A549 (cell line): ENCODE data around the gene SCGB1A1. TPM values are rescaled to one million over a fixed set of nuclear protein-coding genes. Genes with fewer than 3 reads are reported as not detected.

Experiments used
- ATAC-seq, 2 experiments: fragments of 200-7000 bp in 1 of 2; fragments of >200 bp in 1 of 2; cut with Nextera tagmentation in 1 of 2; cut with Tn5 transposase in 1 of 2; 3 replicates each; pipeline versions ENCODE4 v1.8.0 to v1.9.1; 2018 to 2020; ENCODE audit warnings: mild to moderate bottlenecking in 1 of 2, moderate library complexity in 1 of 2
- CTCF ChIA-PET: fragments of 300-600 bp; sonication (Branson Sonifier 250); formaldehyde crosslinking; extraction: SDS; loops from one replicate; lab custom pipeline; 2021; ENCODE audit warnings: antibody characterized with exemption, inconsistent platforms; lab: Yijun Ruan, JAX
- POLR2A ChIA-PET: fragments of 350-600 bp; formaldehyde crosslinking; extraction: SDS; loops from one replicate; lab custom pipeline; 2021; ENCODE audit warnings: antibody characterized with exemption, inconsistent platforms; lab: Yijun Ruan, JAX
- DNase-seq, 2 experiments: peaks; one replicate each; pipeline versions ENCODE4 v3.0.0 to v3.0.0-alpha.2; 2011 to 2016; ENCODE audit warnings: low read depth in 1 of 2, low spot score in 1 of 2
- FAIRE-seq: peaks from 2 replicates; lab custom pipeline; 2011; peaks lifted over from hg19 to GRCh38; lab: Jason Lieb, UNC
- H3K27ac ChIP-seq, 2 experiments: fragments of >200 bp; sonication (Bioruptor Twin); formaldehyde crosslinking; 3 replicates each; pipeline ENCODE4 v1.5.1; 2016 to 2017
- H3K4me1 ChIP-seq: fragments of >200 bp; sonication (Bioruptor Twin); formaldehyde crosslinking; 3 replicates; pipeline ENCODE4 v1.6.1; 2016
- H3K4me2 ChIP-seq: fragments of >200 bp; sonication (Bioruptor Twin); formaldehyde crosslinking; 3 replicates; pipeline ENCODE4 v1.6.1; 2016
- H3K4me3 ChIP-seq: fragments of >200 bp; sonication (Bioruptor Twin); formaldehyde crosslinking; 3 replicates; pipeline ENCODE4 v1.5.1; 2016
- H3K9me3 ChIP-seq: fragments of >200 bp; sonication (Bioruptor Twin); formaldehyde crosslinking; 3 replicates; pipeline ENCODE4 v1.6.1; 2016
- ATOH8 ChIP-seq: fragments of 250-450 bp; sonication (Bioruptor Pico); IDR thresholded peaks from 2 replicates; pipeline ENCODE4 v1.5.0; 2020; ENCODE audit warnings: low read depth, mild to moderate bottlenecking, moderate library complexity
- CBX2 ChIP-seq: fragments of 200-600 bp; sonication (generic); IDR thresholded peaks from 2 replicates; pipeline ENCODE4 v1.6.1; 2016; ENCODE audit warnings: low read depth, mild to moderate bottlenecking, borderline replicate concordance
- CEBPB ChIP-seq, 2 experiments: fragments of >200 bp in 1 of 2; sonication (Bioruptor Twin) in 1 of 2; formaldehyde crosslinking in 1 of 2; IDR thresholded peaks; 2 replicates each; pipeline ENCODE4 v1.6.1; 2012 to 2016
- EHF ChIP-seq: fragments of 250-450 bp; sonication (Bioruptor Pico); IDR thresholded peaks from 2 replicates; pipeline ENCODE4 v1.5.0; 2020; ENCODE audit warnings: mild to moderate bottlenecking
- EHMT2 ChIP-seq: fragments of 200-600 bp; sonication (generic); IDR thresholded peaks from 2 replicates; pipeline ENCODE4 v1.6.1; 2016; ENCODE audit warnings: antibody characterized with exemption, low read depth, mild to moderate bottlenecking, moderate library complexity
- ELK1 ChIP-seq: fragments of 150-350 bp; IDR thresholded peaks from 2 replicates; pipeline ENCODE4 v1.6.1; 2014; ENCODE audit warnings: low read depth, mild to moderate bottlenecking, low read length
- FOSB ChIP-seq: fragments of 250-450 bp; sonication (Bioruptor Pico); IDR thresholded peaks from 2 replicates; pipeline ENCODE4 v1.5.0; 2020; ENCODE audit warnings: mild to moderate bottlenecking, moderate library complexity
- FOSL2 ChIP-seq, 2 experiments: fragments of 450-650 bp in 1 of 2; fragments of >200 bp in 1 of 2; sonication (Bioruptor Twin) in 1 of 2; formaldehyde crosslinking; IDR thresholded peaks; 2 replicates each; pipeline versions ENCODE4 v1.5.0 to v1.6.1; 2016 to 2020; ENCODE audit warnings: mild to moderate bottlenecking in 1 of 2, moderate library complexity in 1 of 2
- GATA3 ChIP-seq: IDR thresholded peaks from 2 replicates; pipeline ENCODE4 v1.6.1; 2012; ENCODE audit warnings: borderline replicate concordance
- HES2 ChIP-seq: fragments of >200 bp; sonication (Bioruptor Twin); formaldehyde crosslinking; IDR thresholded peaks from 2 replicates; pipeline ENCODE4 v1.6.1; 2016
- HOXA7 ChIP-seq: fragments of 250-450 bp; sonication (Bioruptor Pico); IDR thresholded peaks from 2 replicates; pipeline ENCODE4 v1.5.0; 2020; ENCODE audit warnings: mild to moderate bottlenecking, moderate library complexity
- HOXB13 ChIP-seq: fragments of 250-450 bp; sonication (Bioruptor Pico); IDR thresholded peaks from 2 replicates; pipeline ENCODE4 v1.5.0; 2020; ENCODE audit warnings: low read depth, mild to moderate bottlenecking, moderate library complexity
- KDM5A ChIP-seq: fragments of 200-600 bp; sonication (generic); IDR thresholded peaks from 2 replicates; pipeline ENCODE4 v1.6.1; 2016; ENCODE audit warnings: antibody characterized with exemption, mild to moderate bottlenecking
- MAZ ChIP-seq: fragments of 150-350 bp; IDR thresholded peaks from 2 replicates; pipeline ENCODE4 v1.6.1; 2014; ENCODE audit warnings: antibody characterized with exemption, low read depth, low read length, borderline replicate concordance
- MYC ChIP-seq: IDR thresholded peaks from 2 replicates; pipeline ENCODE4 v1.6.1; 2012; ENCODE audit warnings: mild to moderate bottlenecking, inconsistent platforms, low read length, improper control_type of control experiment, borderline replicate concordance
- NFE2L2 ChIP-seq: fragments of 150-350 bp; conservative IDR thresholded peaks from 2 replicates; pipeline ENCODE4 v1.6.1; 2014; ENCODE audit warnings: low read length
- NPAS2 ChIP-seq: fragments of 250-450 bp; sonication (Bioruptor Pico); IDR thresholded peaks from 2 replicates; pipeline ENCODE4 v1.8.0; 2022; ENCODE audit warnings: mild to moderate bottlenecking, moderate library complexity, borderline replicate concordance
- NR3C1 ChIP-seq: fragments of >200 bp; sonication (Bioruptor Twin); formaldehyde crosslinking; IDR thresholded peaks from 3 replicates; pipeline ENCODE4 v1.6.1; 2017
- PHF8 ChIP-seq: fragments of 200-600 bp; sonication (generic); IDR thresholded peaks from 2 replicates; pipeline ENCODE4 v1.6.1; 2016; ENCODE audit warnings: low read depth, mild to moderate bottlenecking, antibody characterized with exemption, moderate library complexity, borderline replicate concordance
- POLR2A ChIP-seq: IDR thresholded peaks from 2 replicates; pipeline ENCODE4 v1.6.1; 2012; ENCODE audit warnings: mild to moderate bottlenecking, low read length
- RAD21 ChIP-seq, 2 experiments: fragments of >200 bp in 1 of 2; sonication (Bioruptor Twin) in 1 of 2; formaldehyde crosslinking in 1 of 2; IDR thresholded peaks in 1 of 2; conservative IDR thresholded peaks in 1 of 2; 2 replicates in 1 of 2; 3 replicates in 1 of 2; pipeline ENCODE4 v1.6.1; 2012 to 2018; ENCODE audit warnings: inconsistent platforms in 1 of 2
- RNF2 ChIP-seq: fragments of 200-600 bp; sonication (generic); IDR thresholded peaks from 2 replicates; pipeline ENCODE4 v1.6.1; 2016; ENCODE audit warnings: low read depth, mild to moderate bottlenecking, antibody characterized with exemption, moderate library complexity, borderline replicate concordance
- TFCP2L1 ChIP-seq: fragments of 250-450 bp; sonication (Bioruptor Pico); IDR thresholded peaks from 2 replicates; pipeline ENCODE4 v1.5.0; 2021; ENCODE audit warnings: mild to moderate bottlenecking
- ZFP36 ChIP-seq: fragments of 450-650 bp; IDR thresholded peaks from 2 replicates; pipeline ENCODE4 v1.6.1; 2014; ENCODE audit warnings: borderline replicate concordance; ENCODE audit not compliant: partially characterized antibody
- ZNF302 ChIP-seq: fragments of 250-450 bp; sonication (Bioruptor Pico); IDR thresholded peaks from 2 replicates; pipeline ENCODE4 v1.9.0; 2021; ENCODE audit warnings: inconsistent platforms, mild to moderate bottlenecking, moderate library complexity
- WGBS: methylation state at CpG from one replicate; pipeline ENCODE4 v1.1.6; 2017; ENCODE audit errors: missing lambda C conversion rate; 5-methylcytosine and 5-hydroxymethylcytosine counted together
- polyA plus RNA-seq, 4 experiments: library from polyadenylated mRNA; depleted of rRNA in 3 of 4; stranded (reverse); fragments of >200 nt; fragmentation: RNase III in 1 of 4; extraction: RNeasy Plus Mini Kit Qiagen cat#74134 plus additional on column Dnase treatment in 1 of 4; gene quantifications; 2 replicates in 3 of 4; 3 replicates in 1 of 4; pipeline ENCODE4 v1.2.3, GENCODE V29; 2011 to 2017
- TF ChIP-seq, protein P1 (sequence below): IDR thresholded peaks from 2 replicates; pipeline ENCODE4 v1.6.1; 2012; ENCODE audit warnings: low read depth, borderline replicate concordance
- TF ChIP-seq, protein P2 (sequence below): fragments of >200 bp; sonication (Bioruptor Twin); formaldehyde crosslinking; IDR thresholded peaks from 3 replicates; pipeline ENCODE4 v1.5.1; 2016
- TF ChIP-seq, protein P3 (sequence below): fragments of >200 bp; sonication (Bioruptor Twin); formaldehyde crosslinking; IDR thresholded peaks from 3 replicates; pipeline ENCODE4 v1.6.1; 2016

SCGB1A1 gene
- polyA plus RNA-seq, 2 of the 4 experiments (the other 2 are of a cell fraction), result 0.47 TPM; not detected in 1

DNA sequence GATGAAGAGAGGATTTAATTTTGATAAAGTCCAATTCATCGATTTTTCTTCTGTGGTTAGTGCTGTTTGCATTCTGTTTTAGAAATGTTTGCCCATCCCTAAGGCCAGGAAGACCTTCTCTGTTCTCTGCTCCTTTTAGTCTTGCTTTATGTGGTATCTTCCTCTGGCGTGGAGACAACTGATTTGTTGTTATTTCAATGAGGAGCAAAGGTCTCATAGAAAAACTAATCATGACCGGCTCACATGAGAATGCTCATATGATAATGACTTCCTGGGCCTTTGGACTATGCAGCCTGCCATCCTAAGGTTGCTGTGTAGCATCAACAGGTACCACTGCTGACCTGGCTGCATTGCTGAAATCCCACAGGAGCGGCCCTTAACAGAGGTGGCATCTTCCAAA lies 19.8 kb downstream of the SCGB1A1 start:
- Histone ChIP-seq H3K4me1 (peaks cover 8% of the 10 kb centered on the region), H3K4me3 (no peak overlapping the region), H3K9me3 (no peaks in the 10 kb centered on the region), H3K4me2 (no peak overlapping the region), H3K27ac (no peak overlapping the region)
- no peak for TF ChIP-seq ZFP36
- no peak for TF ChIP-seq POLR2A
- no peak for TF ChIP-seq TFCP2L1
- TF ChIP-seq MYC, result no peak
- no peak for TF ChIP-seq MAZ
- TF ChIP-seq EHF, result no peak
- TF ChIP-seq FOSB (CRISPR knock-in tag), result no peak
- TF ChIP-seq FOSL2 (IDR thresholded peaks at IDR 0.05), result no peak
- no peak for TF ChIP-seq FOSL2 (CRISPR knock-in tag; IDR thresholded peaks at IDR 0.05)
- TF ChIP-seq HOXB13 (CRISPR knock-in tag), result no peak
- TF ChIP-seq, protein P1, sequence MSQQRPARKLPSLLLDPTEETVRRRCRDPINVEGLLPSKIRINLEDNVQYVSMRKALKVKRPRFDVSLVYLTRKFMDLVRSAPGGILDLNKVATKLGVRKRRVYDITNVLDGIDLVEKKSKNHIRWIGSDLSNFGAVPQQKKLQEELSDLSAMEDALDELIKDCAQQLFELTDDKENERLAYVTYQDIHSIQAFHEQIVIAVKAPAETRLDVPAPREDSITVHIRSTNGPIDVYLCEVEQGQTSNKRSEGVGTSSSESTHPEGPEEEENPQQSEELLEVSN, result no peak
- TF ChIP-seq, protein P2, sequence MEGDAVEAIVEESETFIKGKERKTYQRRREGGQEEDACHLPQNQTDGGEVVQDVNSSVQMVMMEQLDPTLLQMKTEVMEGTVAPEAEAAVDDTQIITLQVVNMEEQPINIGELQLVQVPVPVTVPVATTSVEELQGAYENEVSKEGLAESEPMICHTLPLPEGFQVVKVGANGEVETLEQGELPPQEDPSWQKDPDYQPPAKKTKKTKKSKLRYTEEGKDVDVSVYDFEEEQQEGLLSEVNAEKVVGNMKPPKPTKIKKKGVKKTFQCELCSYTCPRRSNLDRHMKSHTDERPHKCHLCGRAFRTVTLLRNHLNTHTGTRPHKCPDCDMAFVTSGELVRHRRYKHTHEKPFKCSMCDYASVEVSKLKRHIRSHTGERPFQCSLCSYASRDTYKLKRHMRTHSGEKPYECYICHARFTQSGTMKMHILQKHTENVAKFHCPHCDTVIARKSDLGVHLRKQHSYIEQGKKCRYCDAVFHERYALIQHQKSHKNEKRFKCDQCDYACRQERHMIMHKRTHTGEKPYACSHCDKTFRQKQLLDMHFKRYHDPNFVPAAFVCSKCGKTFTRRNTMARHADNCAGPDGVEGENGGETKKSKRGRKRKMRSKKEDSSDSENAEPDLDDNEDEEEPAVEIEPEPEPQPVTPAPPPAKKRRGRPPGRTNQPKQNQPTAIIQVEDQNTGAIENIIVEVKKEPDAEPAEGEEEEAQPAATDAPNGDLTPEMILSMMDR, result no peak
- TF ChIP-seq HOXA7 (CRISPR knock-in tag), result no peak
- TF ChIP-seq RAD21 (conservative IDR thresholded peaks at IDR 0.05 in 1 of 2, IDR thresholded peaks at IDR 0.05 in 1 of 2), result no peak
- no peak for TF ChIP-seq HES2
- no peak for TF ChIP-seq ATOH8 (CRISPR knock-in tag)
- no peak for TF ChIP-seq EHMT2
- no peak for TF ChIP-seq ZNF302 (CRISPR knock-in tag)
- TF ChIP-seq GATA3, result no peak
- WGBS, result 67% methylated on average over 4 of the region's 4 CpGs
- FAIRE-seq, result no peak
- CTCF ChIA-PET, result interaction anchor here (1.1 to 3.0 kb wide), 3 partner anchors 14 to 104 kb away, joined by 5 to 17 read pairs (median 10); no protein-coding TSS in a partner anchor
- POLR2A ChIA-PET, result no interaction called here
- ATAC-seq, result no peak
- DNase-seq, result no peak

DNA sequence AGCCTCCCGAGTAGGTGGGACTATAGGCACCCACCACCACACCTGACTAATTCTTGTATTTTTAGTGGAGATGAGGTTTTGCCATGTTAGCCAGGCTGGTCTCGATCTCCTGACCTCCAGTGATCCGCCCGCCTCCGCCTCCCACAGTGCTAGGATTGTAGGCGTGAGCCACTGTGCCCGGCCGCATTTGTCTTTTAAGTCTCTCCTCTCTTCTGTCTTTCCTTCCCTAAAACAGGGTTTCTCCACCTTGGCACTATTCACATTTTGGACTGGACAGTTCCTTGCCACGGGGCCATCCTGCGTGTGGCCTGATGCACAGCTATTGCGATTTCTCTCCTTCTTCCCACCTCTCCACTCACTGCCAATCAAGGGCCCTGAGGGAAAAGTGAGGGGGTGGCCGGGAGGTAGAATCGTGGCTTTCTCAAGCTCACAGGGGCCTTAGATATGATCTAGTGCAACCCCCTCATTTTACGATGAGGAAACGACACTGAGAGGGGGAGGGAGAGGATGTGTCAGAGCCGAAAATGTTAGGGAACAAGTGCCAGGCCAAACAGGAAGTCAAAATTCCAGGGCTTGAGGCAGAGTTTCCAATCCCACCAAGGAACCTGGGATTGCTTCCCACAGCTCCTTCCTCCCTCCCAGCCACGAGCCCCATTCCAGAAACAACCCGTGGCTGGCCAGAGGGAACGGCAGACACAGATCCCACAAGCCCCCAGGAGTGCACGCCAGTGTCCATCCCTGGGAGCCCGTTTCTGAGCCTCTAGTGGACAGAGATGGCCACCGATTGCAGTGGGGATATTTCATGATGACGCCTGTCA lies 21.2 kb downstream of the SCGB1A1 start:
- no peak for FAIRE-seq
- Histone ChIP-seq H3K27ac (peak overlapping the region; percentile 40 to 70; a peak in 5 of 6 replicates), H3K9me3 (no peaks in the 10 kb centered on the region), H3K4me1 (peaks cover 13% of the 10 kb centered on the region), H3K4me3 (no peak overlapping the region)
- 69% methylated on average over 23 of the region's 23 CpGs for WGBS
- POLR2A ChIA-PET, result no interaction called here
- DNase-seq, result no peak
- CTCF ChIA-PET, result interaction anchor here (0.6 to 2.0 kb wide), 5 partner anchors 12 to 103 kb away, joined by 3 to 10 read pairs (median 5); no protein-coding TSS in a partner anchor
- peak; percentile 28 to 56; a peak in 4 of 6 replicates for ATAC-seq
- TF ChIP-seq NFE2L2 (no peak), ELK1 (no peak), NR3C1 (no peak), KDM5A (no peak), RNF2 (no peak), HOXA7 (CRISPR knock-in tag) (no peak), EHMT2 (no peak), MYC (no peak), CEBPB (IDR thresholded peaks at IDR 0.05) (no peak), NPAS2 (CRISPR knock-in tag) (no peak), PHF8 (no peak), CBX2 (no peak)
- TF ChIP-seq, protein P3, sequence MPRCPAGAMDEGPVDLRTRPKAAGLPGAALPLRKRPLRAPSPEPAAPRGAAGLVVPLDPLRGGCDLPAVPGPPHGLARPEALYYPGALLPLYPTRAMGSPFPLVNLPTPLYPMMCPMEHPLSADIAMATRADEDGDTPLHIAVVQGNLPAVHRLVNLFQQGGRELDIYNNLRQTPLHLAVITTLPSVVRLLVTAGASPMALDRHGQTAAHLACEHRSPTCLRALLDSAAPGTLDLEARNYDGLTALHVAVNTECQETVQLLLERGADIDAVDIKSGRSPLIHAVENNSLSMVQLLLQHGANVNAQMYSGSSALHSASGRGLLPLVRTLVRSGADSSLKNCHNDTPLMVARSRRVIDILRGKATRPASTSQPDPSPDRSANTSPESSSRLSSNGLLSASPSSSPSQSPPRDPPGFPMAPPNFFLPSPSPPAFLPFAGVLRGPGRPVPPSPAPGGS, result no peak
- TF ChIP-seq, all 56 proteins: peak for 0
- H3K4me2 ChIP-seq, result peak overlapping the region; percentile 40; the same call in 2 of the 3 replicates
